Left ventricle myocardium superior (tissue), 1 donor: ENCODE data around the gene TTN. TPM values are rescaled to one million over a fixed set of nuclear protein-coding genes. Genes with fewer than 3 reads are reported as not detected.
A peak's percentile ranks its signal among the peaks of the same experiment; 100 is the strongest.

Experiments used
- ATAC-seq: fragments of 200-7000 bp; cut with Tn5 transposase; one replicate; pipeline ENCODE4 v1.9.1; 2020; ENCODE audit warnings: mild to moderate bottlenecking, moderate library complexity
- DNase-seq: peaks from one replicate; pipeline ENCODE4 v3.0.0-alpha.2; 2020
- intact Hi-C: fragments of 100-400 bp; cut with micrococcal nuclease; formaldehyde crosslinking; loops from one replicate; pipeline ENCODE4 v1.11.0; 2022
- total RNA-seq: library from RNA; stranded (reverse); fragmentation: NEBNext Ultra II Directional; extraction: Animal tissue kit (Norgen Biotek cat#: 25700); gene quantifications from one replicate; pipeline ENCODE4 v1.2.1, GENCODE V29; 2021
- donor health status: DM: no; HTN: yes; CAD: no; lungs with severe emphysema.

TTN gene
- total RNA-seq, 1 donor from 2014 or later, result 3,610 TPM

- no peak for ATAC-seq
- intact Hi-C loops, result no loop called here
- peak; percentile 29 for DNase-seq
These were observed 327.4 kb downstream of the TTN start for GRCh38 chr2:178479758-178480226.

- intact Hi-C loops, result no loop called here
- ATAC-seq (no peak), DNase-seq (no peak)
These were observed 328.0 kb downstream of the TTN start for GRCh38 chr2:178479275-178479616.

- peak; percentile 84 for ATAC-seq
- intact Hi-C loops, result no loop called here
- DNase-seq, result peak; percentile 94
These were observed 328.6 kb downstream of the TTN start, which contains the start of gene FKBP7 for GRCh38 chr2:178478439-178479274. TSS of gene FKBP7 (minus strand) at chr2:178478600. CDS start at chr2:178478499, 101 bp downstream.

GRCh38 chr2:178478130-178478438 is 329.1 kb downstream of the TTN start:
- intact Hi-C loops, result no loop called here
- ATAC-seq (no peak), DNase-seq (no peak)

GRCh38 chr2:178477443-178478129 is 329.6 kb downstream of the TTN start:
- no peak for ATAC-seq
- no peak for DNase-seq
- intact Hi-C loops, result no loop called here

GRCh38 chr2:178476477-178476876 is 330.7 kb downstream of the TTN start:
- no peak for DNase-seq
- no peak for ATAC-seq
- intact Hi-C loops, result no loop called here

Other genes with a start within 250 kb of the TTN start
- gene CCDC141, start 242.7 kb upstream of the TTN start, total RNA-seq, result 139 TPM